Measurements from ENCODE around the gene OR4M2.
"Not testable (repeated sequence)": the region's sequence is repeated elsewhere in the genome, so short reads cannot be mapped to it uniquely, and the experiment has no call there.

The OR4M2 gene, protein sequence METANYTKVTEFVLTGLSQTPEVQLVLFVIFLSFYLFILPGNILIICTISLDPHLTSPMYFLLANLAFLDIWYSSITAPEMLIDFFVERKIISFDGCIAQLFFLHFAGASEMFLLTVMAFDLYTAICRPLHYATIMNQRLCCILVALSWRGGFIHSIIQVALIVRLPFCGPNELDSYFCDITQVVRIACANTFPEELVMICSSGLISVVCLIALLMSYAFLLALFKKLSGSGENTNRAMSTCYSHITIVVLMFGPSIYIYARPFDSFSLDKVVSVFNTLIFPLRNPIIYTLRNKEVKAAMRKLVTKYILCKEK

DNA sequence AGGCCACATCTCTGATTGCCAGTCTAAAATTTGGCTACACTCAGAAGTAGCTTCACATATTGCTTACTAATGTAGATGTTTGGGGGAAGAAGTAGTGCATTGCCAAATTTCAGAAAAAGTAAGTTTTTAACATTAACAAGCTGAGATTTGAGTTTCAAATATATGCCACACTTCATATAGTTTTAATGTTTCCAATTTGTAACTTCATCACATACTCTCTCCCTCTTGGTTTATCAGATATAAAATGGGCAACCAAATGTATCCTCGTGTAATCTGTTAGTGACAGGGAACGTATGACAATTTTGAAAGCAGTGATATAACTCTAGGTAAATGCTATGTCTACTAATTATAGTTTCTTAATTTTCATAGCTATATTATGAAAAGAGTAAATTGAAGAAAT is at the start of gene OR4M2:
Gene OR4M2, plus strand, starts transcription at position 301 of the 400 bp plus-strand sequence. Its CDS starts 98 bp downstream, at position 399.
- H3K4me3 Mint-ChIP-seq; H3K9me3 Mint-ChIP-seq; H3K4me1 Mint-ChIP-seq (ENCODE audit: low read depth); H3K27ac Mint-ChIP-seq; intact Hi-C loops (cut with micrococcal nuclease); H3K36me3 Mint-ChIP-seq (ENCODE audit: low read depth); H3K27me3 Mint-ChIP-seq: not testable (repeated sequence)

DNA sequence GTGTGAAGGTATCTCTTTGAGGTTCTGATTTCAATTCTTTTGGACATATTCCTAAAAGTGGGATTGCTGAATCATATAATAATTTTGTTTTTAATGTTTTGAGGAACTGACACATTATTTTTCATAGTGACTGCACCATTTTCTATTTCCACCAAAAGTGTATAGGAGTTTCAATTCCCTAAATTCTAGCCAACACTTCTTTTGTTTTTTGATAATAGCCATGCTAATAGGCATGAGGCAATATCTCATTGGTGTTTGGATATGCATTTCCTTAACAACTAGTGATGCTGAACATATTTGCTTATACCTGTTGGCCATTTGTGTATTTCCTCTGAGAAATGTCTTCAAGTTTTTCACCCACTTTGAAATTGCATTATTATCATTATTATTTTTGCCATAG is 11.1 kb upstream of the OR4M2 start:
- H3K4me1 Mint-ChIP-seq (ENCODE audit: low read depth); intact Hi-C loops (cut with micrococcal nuclease); H3K9me3 Mint-ChIP-seq; H3K27me3 Mint-ChIP-seq; H3K4me3 Mint-ChIP-seq; H3K27ac Mint-ChIP-seq; H3K36me3 Mint-ChIP-seq (ENCODE audit: low read depth): not testable (repeated sequence)

DNA sequence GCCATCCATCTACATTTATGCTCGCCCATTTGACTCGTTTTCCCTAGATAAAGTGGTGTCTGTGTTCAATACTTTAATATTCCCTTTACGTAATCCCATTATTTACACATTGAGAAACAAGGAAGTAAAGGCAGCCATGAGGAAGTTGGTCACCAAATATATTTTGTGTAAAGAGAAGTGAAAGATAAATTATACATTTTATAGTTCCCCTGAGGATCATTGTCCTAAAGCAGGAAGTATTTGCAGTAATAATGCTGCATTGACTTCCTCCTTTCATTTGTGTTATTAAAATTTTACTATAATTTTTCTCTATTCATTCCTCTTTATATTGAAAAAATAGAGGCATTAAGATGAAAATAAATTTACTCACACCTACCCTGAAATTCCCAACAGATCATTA is 1.1 kb downstream of the OR4M2 start:
- H3K9me3 Mint-ChIP-seq; intact Hi-C loops (cut with micrococcal nuclease); H3K27ac Mint-ChIP-seq; H3K4me1 Mint-ChIP-seq (ENCODE audit: low read depth); H3K4me3 Mint-ChIP-seq; H3K36me3 Mint-ChIP-seq (ENCODE audit: low read depth); H3K27me3 Mint-ChIP-seq: not testable (repeated sequence)

DNA sequence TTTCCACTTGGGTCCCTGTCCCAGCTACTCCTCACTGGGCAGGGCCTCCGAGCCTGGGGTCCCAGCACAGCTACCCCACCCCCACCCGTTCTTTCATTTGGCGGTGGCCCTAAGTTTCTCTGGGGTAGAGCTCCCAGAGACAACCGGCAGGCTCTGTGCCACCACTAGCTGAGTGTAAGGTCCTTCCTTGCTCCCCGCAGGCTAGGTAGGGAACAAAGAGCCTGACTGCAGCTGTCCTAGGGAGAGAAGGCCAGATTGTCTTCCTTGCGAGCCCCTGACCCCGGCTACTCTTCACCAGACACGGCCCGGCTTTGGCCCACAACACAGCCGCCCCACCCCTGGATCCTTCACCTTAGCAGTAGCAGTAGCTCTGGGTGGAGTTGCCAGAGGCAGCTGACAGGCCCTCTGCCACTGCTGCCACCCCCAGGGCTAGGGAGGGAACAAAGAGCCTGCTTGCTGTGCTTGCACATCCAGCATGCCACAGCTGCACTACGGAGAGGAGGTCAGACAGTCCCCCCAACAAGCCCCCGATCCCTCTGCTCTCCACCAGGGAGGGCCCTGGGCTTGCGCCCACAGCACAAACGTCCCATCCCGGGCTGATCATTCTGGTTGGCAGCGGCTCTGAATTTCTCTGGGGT is 18.4 kb downstream of the OR4M2 start:
- H3K36me3 Mint-ChIP-seq (ENCODE audit: low read depth); H3K27me3 Mint-ChIP-seq; intact Hi-C loops (cut with micrococcal nuclease); H3K9me3 Mint-ChIP-seq; H3K27ac Mint-ChIP-seq; H3K4me3 Mint-ChIP-seq; H3K4me1 Mint-ChIP-seq (ENCODE audit: low read depth): not testable (repeated sequence)

DNA sequence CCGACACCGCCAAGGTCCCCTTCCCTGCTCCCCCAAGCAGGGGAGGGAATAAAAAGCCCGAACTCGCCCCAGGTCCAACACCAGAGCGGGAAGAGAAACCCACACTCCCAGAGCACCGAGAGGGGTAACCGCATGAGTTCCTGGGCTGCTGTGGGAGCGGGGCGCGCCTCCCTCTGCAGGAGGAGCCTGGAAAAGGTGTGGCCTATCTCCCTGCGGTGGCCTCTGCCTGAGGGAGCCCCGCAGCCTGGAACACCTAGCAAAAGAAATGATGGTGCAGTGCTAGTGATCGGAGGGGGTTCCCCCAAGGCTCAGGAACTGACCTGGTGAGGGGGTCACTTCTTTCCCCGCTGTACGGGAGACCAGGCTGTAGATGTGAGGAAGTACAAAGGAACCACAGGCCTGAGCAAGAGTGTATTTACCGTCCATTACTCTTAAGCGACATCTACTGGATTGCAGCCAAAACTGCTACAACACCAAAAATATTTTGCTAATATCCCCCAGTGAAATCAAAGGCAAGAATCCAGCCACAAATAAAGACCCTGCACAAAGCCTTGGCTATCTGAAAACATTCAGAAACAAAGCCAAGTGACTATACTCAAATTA is 19.1 kb downstream of the OR4M2 start:
- H3K27ac Mint-ChIP-seq; H3K4me3 Mint-ChIP-seq; H3K9me3 Mint-ChIP-seq; H3K36me3 Mint-ChIP-seq (ENCODE audit: low read depth); H3K4me1 Mint-ChIP-seq (ENCODE audit: low read depth); intact Hi-C loops (cut with micrococcal nuclease); H3K27me3 Mint-ChIP-seq: not testable (repeated sequence)

DNA sequence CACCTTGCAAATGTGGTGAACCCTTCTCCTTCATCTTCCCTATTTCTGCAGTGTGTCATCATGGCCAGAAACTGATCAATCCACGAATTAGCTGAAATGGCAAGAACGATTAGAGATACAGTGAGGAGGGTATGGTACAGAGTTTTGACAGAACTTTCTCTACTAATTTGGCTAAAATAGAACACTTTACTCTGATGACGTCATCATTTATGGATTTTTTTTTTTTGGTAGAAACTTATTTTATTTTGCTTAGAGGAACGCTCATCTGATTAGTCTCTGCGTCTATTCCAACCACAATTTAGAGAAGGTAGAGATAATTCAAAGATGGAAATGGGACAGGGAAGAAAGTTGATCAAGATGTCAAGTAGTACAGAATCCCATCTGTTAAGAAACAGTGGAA is 41.7 kb downstream of the OR4M2 start:
- H3K4me3 Mint-ChIP-seq; H3K27ac Mint-ChIP-seq; H3K9me3 Mint-ChIP-seq; H3K36me3 Mint-ChIP-seq (ENCODE audit: low read depth); H3K27me3 Mint-ChIP-seq; H3K4me1 Mint-ChIP-seq (ENCODE audit: low read depth); intact Hi-C loops (cut with micrococcal nuclease): not testable (repeated sequence)
